Osteoblast (primary cell): ENCODE results near the gene ZNF69. TPM values are rescaled to one million over a fixed set of nuclear protein-coding genes. Genes with fewer than 3 reads are reported as not detected.
A peak's percentile ranks its signal among the peaks of the same experiment; 100 is the strongest.
"Not testable (repeated sequence)": the region's sequence is repeated elsewhere in the genome, so short reads cannot be mapped to it uniquely, and the experiment has no call there.

Experiments used
- DNase-seq: peaks from one replicate; pipeline ENCODE4 v3.0.0; 2011; ENCODE audit warnings: low spot score, mixed read lengths; ENCODE audit not compliant: insufficient read length; ENCODE audit errors: missing footprints
- H2AFZ ChIP-seq: 2 replicates; pipeline ENCODE4 v1.6.0; 2011; ENCODE audit warnings: mild to moderate bottlenecking, low read length
- H3K27ac ChIP-seq: 2 replicates; pipeline ENCODE4 v1.5.1; 2011; ENCODE audit warnings: mild to moderate bottlenecking, low read depth, low read length, moderate library complexity
- H3K27me3 ChIP-seq: 2 replicates; pipeline ENCODE4 v1.6.0; 2012; ENCODE audit warnings: mild to moderate bottlenecking, control low read depth, inconsistent platforms, low read length, moderate library complexity; ENCODE audit not compliant: insufficient read depth
- H3K36me3 ChIP-seq: 2 replicates; pipeline ENCODE4 v1.5.1; 2011; ENCODE audit warnings: mild to moderate bottlenecking, low read length, control low read depth, moderate library complexity; ENCODE audit not compliant: insufficient read depth
- H3K4me1 ChIP-seq: 2 replicates; pipeline ENCODE4 v1.5.1; 2011; ENCODE audit warnings: mild to moderate bottlenecking, low read length, control low read depth, moderate library complexity; ENCODE audit not compliant: insufficient read depth
- H3K4me2 ChIP-seq: 2 replicates; pipeline ENCODE4 v1.6.0; 2011; ENCODE audit warnings: mild to moderate bottlenecking, low read length; ENCODE audit not compliant: insufficient read depth
- H3K4me3 ChIP-seq: fragments of 200-600 bp; sonication (generic); 3 replicates; pipeline ENCODE4 v1.5.1; 2012; ENCODE audit warnings: mild to moderate bottlenecking, low read length, inconsistent platforms; ENCODE audit not compliant: insufficient read depth
- H3K79me2 ChIP-seq: 2 replicates; pipeline ENCODE4 v1.6.0; 2012; ENCODE audit warnings: mild to moderate bottlenecking, low read length, control low read depth, inconsistent platforms; ENCODE audit not compliant: insufficient read depth
- H3K9me3 ChIP-seq: 2 replicates; pipeline ENCODE4 v1.5.1; 2011; ENCODE audit warnings: low read depth, low read length, control low read depth
- H4K20me1 ChIP-seq: 2 replicates; pipeline ENCODE4 v1.6.0; 2012; ENCODE audit warnings: mild to moderate bottlenecking, low read length, control low read depth; ENCODE audit not compliant: insufficient read depth
- CTCF ChIP-seq: IDR thresholded peaks from 2 replicates; pipeline ENCODE4 v1.5.1; 2011; ENCODE audit warnings: mild to moderate bottlenecking, low read depth, low read length, moderate library complexity; ENCODE audit errors: extremely low read depth
- total RNA-seq: library from RNA; depleted of rRNA; stranded (reverse); fragments of >200 nt; gene quantifications from 2 replicates; pipeline ENCODE4 v1.2.3, GENCODE V29; 2012

ZNF69 gene
- total RNA-seq, 1 donor: 14.8 TPM

- Histone ChIP-seq H3K79me2 (no peaks in the 10 kb centered on the region), H3K4me1 (no peaks in the 10 kb centered on the region), H3K4me2 (no peak overlapping the region), H4K20me1 (no peaks in the 10 kb centered on the region), H3K9me3 (peaks cover 9% of the 10 kb centered on the region), H3K27me3 (no peaks in the 10 kb centered on the region), H2AFZ (no peak overlapping the region), H3K36me3 (no peaks in the 10 kb centered on the region), H3K27ac (no peak overlapping the region), H3K4me3 (no peak overlapping the region)
- no peak for DNase-seq
- no peak for TF ChIP-seq CTCF
Observed at GRCh38 chr19:11873762-11874161, 13.8 kb upstream of the ZNF69 start.

- not testable (repeated sequence) for H3K36me3 ChIP-seq, H3K4me2 ChIP-seq, H3K27ac ChIP-seq, DNase-seq, H3K79me2 ChIP-seq, H3K9me3 ChIP-seq, H3K4me3 ChIP-seq, H2AFZ ChIP-seq, H3K27me3 ChIP-seq, H3K4me1 ChIP-seq, H4K20me1 ChIP-seq
- peak; percentile 33 for TF ChIP-seq CTCF
Observed at GRCh38 chr19:11879687-11880266, 7.8 kb upstream of the ZNF69 start.

GRCh38 chr19:11880598-11880997, 7.0 kb upstream of the ZNF69 start:
- Histone ChIP-seq H3K4me1 (no peaks in the 10 kb centered on the region), H4K20me1 (no peaks in the 10 kb centered on the region), H3K27me3 (no peaks in the 10 kb centered on the region), H3K4me2 (no peak overlapping the region), H3K4me3 (no peak overlapping the region), H3K27ac (no peak overlapping the region), H3K9me3 (no peaks in the 10 kb centered on the region), H3K36me3 (no peaks in the 10 kb centered on the region), H2AFZ (no peak overlapping the region), H3K79me2 (no peaks in the 10 kb centered on the region)
- no peak for DNase-seq
- TF ChIP-seq CTCF: no peak

- H3K4me2 ChIP-seq: peak overlapping the region; percentile 25
- no peaks in the 10 kb centered on the region for H4K20me1 ChIP-seq
- no peaks in the 10 kb centered on the region for H3K4me1 ChIP-seq
- H2AFZ ChIP-seq: no peak overlapping the region
- DNase-seq: peak; percentile 90
- no peaks in the 10 kb centered on the region for H3K79me2 ChIP-seq
- no peak overlapping the region for H3K4me3 ChIP-seq
- no peaks in the 10 kb centered on the region for H3K27me3 ChIP-seq
- no peaks in the 10 kb centered on the region for H3K9me3 ChIP-seq
- peak; percentile 66 for TF ChIP-seq CTCF
- no peaks in the 10 kb centered on the region for H3K36me3 ChIP-seq
- H3K27ac ChIP-seq: no peak overlapping the region
Observed at GRCh38 chr19:11881151-11881800, 6.3 kb upstream of the ZNF69 start.
